ENCODE results near the gene OR13C2. TPM values are rescaled to one million over a fixed set of nuclear protein-coding genes. Genes with fewer than 3 reads are reported as not detected.

The OR13C2 gene
- total RNA-seq, 1 donor from 2014 or later = not detected

- DNase-seq (ENCODE audit: low read depth, low spot score) = no peak
Observed at GRCh38 chr9:104555521-104555920, 49.9 kb downstream of the OR13C2 start.

Other genes starting within 250 kb of the OR13C2 start
- gene OR13F1, start 101.4 kb downstream of the OR13C2 start, total RNA-seq = not detected in 2 replicates
- not detected in 2 replicates for gene OR13C4, start 78.4 kb downstream of the OR13C2 start, total RNA-seq
- gene OR13C3, start 68.8 kb downstream of the OR13C2 start, total RNA-seq = not detected in 2 replicates
- gene OR13C8, start 36.5 kb downstream of the OR13C2 start, total RNA-seq = not detected in 2 replicates
- gene OR13C5, start 6.2 kb downstream of the OR13C2 start, total RNA-seq = not detected in 2 replicates
- gene OR13C9, start 12.6 kb upstream of the OR13C2 start, total RNA-seq = not detected in 2 replicates
- not detected in 2 replicates for gene OR13D1, start 88.9 kb upstream of the OR13C2 start, total RNA-seq
- gene NIPSNAP3A, start 142.1 kb upstream of the OR13C2 start, total RNA-seq = 49.9 and 54.5 TPM in 2 replicates
- gene NIPSNAP3B, start 158.5 kb upstream of the OR13C2 start, total RNA-seq = 0.14 and 0.33 TPM in 2 replicates